HepG2 (cell line): ENCODE data around the gene ANKRD11. TPM values are rescaled to one million over a fixed set of nuclear protein-coding genes. Genes with fewer than 3 reads are reported as not detected.

Experiments used
- AHR ChIP-seq: IDR thresholded peaks from 2 replicates; pipeline ENCODE4 v1.6.1; 2018; ENCODE audit warnings: missing genetic modification reagents, missing compliant biosample characterization
- FOXC1 ChIP-seq: sonication (generic); formaldehyde crosslinking; IDR thresholded peaks from 2 replicates; pipeline ENCODE4 v1.8.0; 2022; ENCODE audit warnings: mild to moderate bottlenecking, missing genetic modification reagents, borderline replicate concordance
- MXI1 ChIP-seq: IDR thresholded peaks from 3 replicates; pipeline ENCODE4 v1.6.1; 2012; ENCODE audit warnings: low read depth, low read length, inconsistent platforms, borderline replicate concordance
- RNF2 ChIP-seq: fragments of 450-650 bp; conservative IDR thresholded peaks from 2 replicates; pipeline ENCODE4 v1.6.1; 2016; ENCODE audit warnings: low read depth
- TMF1 ChIP-seq: sonication (generic); formaldehyde crosslinking; IDR thresholded peaks from 2 replicates; pipeline ENCODE4 v1.8.1; 2022; ENCODE audit warnings: low read depth, missing genetic modification reagents
- XRCC5 ChIP-seq: fragments of 200-400 bp; formaldehyde crosslinking; optimal IDR thresholded peaks from 2 replicates; pipeline ENCODE3; 2017; ENCODE audit warnings: mild to moderate bottlenecking, low read length
- YEATS4 ChIP-seq: sonication (generic); formaldehyde crosslinking; IDR thresholded peaks from 2 replicates; pipeline ENCODE4 v1.4.0; 2020; ENCODE audit warnings: missing genetic modification reagents, borderline replicate concordance
- ZMYM3 ChIP-seq: sonication (generic); formaldehyde crosslinking; IDR thresholded peaks from 2 replicates; pipeline ENCODE4 v1.5.1; 2020; ENCODE audit warnings: mild to moderate bottlenecking, missing genetic modification reagents
- ZNF441 ChIP-seq: sonication (generic); formaldehyde crosslinking; IDR thresholded peaks from 2 replicates; pipeline ENCODE4 v1.7.0; 2021; ENCODE audit warnings: missing genetic modification reagents, borderline replicate concordance
- ZNF629 ChIP-seq: sonication (generic); formaldehyde crosslinking; conservative IDR thresholded peaks from 2 replicates; pipeline ENCODE4 v1.5.0; 2020; ENCODE audit warnings: missing genetic modification reagents
- ZNF772 ChIP-seq: sonication (generic); formaldehyde crosslinking; IDR thresholded peaks from 2 replicates; pipeline ENCODE4 v1.5.0; 2020; ENCODE audit warnings: mild to moderate bottlenecking, missing genetic modification reagents
- ZNF879 ChIP-seq: sonication (generic); formaldehyde crosslinking; IDR thresholded peaks from 2 replicates; pipeline ENCODE4 v1.8.1; 2023; ENCODE audit warnings: missing genetic modification reagents
- polyA plus RNA-seq, 8 experiments: library from polyadenylated mRNA; depleted of rRNA in 3 of 8; stranded (reverse) in 7 of 8; unstranded in 1 of 8; fragments of >200 nt; fragmentation: Illumina TruSeq in 4 of 8; extraction: Trizol in 4 of 8; gene quantifications; 2 replicates each; pipeline versions ENCODE4 v1.2.1 to v1.2.3, GENCODE V29; 2011 to 2016; ENCODE audit warnings: low read depth in 4 of 8, missing spikeins in 1 of 8, mixed read lengths in 1 of 8; ENCODE audit not compliant: insufficient read depth in 1 of 8
- total RNA-seq, 5 experiments: library from RNA; depleted of rRNA; stranded (reverse); fragments of >200 nt; fragmentation: Illumina TruSeq; extraction: Trizol; gene quantifications; 2 replicates each; pipeline ENCODE4 v1.2.3, GENCODE V29; 2016; ENCODE audit warnings: low read depth in 1 of 5
- TF ChIP-seq, protein P1 (sequence below): sonication (generic); formaldehyde crosslinking; IDR thresholded peaks from 2 replicates; pipeline ENCODE4 v1.4.0; 2020; ENCODE audit warnings: missing genetic modification reagents, borderline replicate concordance
- TF ChIP-seq, protein P2 (sequence below): sonication (generic); formaldehyde crosslinking; IDR thresholded peaks from 2 replicates; pipeline ENCODE4 v1.4.0; 2020; ENCODE audit warnings: mild to moderate bottlenecking, missing genetic modification reagents
- TF ChIP-seq, protein P3 (sequence below): sonication (generic); formaldehyde crosslinking; conservative IDR thresholded peaks from 2 replicates; pipeline ENCODE4 v1.4.0; 2020; ENCODE audit warnings: mild to moderate bottlenecking, missing genetic modification reagents, moderate library complexity

ANKRD11 gene
- total and polyA plus RNA-seq, 2 of the 13 experiments (the other 11 are each of a cell fraction or from before 2014, with no cell fraction given) = 21.4 to 38.4 TPM

DNA sequence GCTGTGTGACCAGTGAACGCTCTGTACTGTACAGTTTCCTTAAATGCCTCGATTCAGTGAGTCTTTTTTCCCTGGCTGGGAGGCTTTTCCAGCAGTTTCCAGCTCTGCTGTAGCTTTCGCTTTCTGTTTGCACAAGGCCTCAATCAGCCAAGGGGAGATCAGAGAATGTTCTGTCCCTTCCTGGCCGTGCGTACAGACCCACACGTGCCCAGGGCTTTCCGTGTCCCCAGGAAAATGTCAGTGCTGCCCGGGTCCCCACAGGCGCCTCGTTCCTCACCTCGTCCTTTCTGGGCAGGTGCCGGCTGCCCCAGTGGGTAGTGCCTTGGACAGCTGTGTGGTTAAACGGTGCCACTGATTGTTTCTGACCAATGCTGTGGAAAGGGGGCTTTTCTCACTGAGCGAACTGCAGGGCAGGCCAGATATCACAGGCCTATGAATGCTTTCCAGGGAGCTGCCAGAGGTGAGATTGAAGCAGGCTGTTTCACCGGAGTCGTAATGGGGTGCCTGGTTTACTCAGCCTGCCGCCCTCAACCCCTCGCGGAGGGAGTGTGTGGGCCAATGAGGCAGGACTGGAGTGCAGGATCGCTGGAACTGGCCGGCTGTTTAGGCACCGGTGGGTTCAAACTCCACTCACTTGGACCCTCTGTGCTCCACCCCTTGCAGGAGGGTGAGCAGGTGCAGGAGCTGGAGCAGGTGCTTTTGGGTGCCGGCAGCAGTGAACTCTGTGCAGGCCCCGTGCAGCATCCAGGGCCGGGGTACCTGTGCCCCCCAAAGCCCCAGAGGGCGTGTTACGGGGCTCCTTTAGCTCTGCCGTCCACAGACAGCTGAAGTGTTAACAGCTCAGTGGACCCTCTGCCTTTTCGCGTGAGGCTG, 228.4 kb downstream of the ANKRD11 start (continued):
- 0 out of 2 replicates have a peak, but pooled peaks have one; percentile 1 for TF ChIP-seq ZNF629 (CRISPR knock-in tag)
- TF ChIP-seq ZNF441 = peak; percentile 69; the same call in 1 of the 2 replicates
- peak; percentile 76 for TF ChIP-seq FOXC1 (CRISPR knock-in tag)
- peak; percentile 35; the same call in 1 of the 3 replicates for TF ChIP-seq MXI1
- peak; percentile 46 for TF ChIP-seq XRCC5
- TF ChIP-seq, protein P1, sequence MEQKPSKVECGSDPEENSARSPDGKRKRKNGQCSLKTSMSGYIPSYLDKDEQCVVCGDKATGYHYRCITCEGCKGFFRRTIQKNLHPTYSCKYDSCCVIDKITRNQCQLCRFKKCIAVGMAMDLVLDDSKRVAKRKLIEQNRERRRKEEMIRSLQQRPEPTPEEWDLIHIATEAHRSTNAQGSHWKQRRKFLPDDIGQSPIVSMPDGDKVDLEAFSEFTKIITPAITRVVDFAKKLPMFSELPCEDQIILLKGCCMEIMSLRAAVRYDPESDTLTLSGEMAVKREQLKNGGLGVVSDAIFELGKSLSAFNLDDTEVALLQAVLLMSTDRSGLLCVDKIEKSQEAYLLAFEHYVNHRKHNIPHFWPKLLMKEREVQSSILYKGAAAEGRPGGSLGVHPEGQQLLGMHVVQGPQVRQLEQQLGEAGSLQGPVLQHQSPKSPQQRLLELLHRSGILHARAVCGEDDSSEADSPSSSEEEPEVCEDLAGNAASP (CRISPR knock-in tag) = peak; percentile 42; the same call in 1 of the 2 replicates
- TF ChIP-seq, protein P2, sequence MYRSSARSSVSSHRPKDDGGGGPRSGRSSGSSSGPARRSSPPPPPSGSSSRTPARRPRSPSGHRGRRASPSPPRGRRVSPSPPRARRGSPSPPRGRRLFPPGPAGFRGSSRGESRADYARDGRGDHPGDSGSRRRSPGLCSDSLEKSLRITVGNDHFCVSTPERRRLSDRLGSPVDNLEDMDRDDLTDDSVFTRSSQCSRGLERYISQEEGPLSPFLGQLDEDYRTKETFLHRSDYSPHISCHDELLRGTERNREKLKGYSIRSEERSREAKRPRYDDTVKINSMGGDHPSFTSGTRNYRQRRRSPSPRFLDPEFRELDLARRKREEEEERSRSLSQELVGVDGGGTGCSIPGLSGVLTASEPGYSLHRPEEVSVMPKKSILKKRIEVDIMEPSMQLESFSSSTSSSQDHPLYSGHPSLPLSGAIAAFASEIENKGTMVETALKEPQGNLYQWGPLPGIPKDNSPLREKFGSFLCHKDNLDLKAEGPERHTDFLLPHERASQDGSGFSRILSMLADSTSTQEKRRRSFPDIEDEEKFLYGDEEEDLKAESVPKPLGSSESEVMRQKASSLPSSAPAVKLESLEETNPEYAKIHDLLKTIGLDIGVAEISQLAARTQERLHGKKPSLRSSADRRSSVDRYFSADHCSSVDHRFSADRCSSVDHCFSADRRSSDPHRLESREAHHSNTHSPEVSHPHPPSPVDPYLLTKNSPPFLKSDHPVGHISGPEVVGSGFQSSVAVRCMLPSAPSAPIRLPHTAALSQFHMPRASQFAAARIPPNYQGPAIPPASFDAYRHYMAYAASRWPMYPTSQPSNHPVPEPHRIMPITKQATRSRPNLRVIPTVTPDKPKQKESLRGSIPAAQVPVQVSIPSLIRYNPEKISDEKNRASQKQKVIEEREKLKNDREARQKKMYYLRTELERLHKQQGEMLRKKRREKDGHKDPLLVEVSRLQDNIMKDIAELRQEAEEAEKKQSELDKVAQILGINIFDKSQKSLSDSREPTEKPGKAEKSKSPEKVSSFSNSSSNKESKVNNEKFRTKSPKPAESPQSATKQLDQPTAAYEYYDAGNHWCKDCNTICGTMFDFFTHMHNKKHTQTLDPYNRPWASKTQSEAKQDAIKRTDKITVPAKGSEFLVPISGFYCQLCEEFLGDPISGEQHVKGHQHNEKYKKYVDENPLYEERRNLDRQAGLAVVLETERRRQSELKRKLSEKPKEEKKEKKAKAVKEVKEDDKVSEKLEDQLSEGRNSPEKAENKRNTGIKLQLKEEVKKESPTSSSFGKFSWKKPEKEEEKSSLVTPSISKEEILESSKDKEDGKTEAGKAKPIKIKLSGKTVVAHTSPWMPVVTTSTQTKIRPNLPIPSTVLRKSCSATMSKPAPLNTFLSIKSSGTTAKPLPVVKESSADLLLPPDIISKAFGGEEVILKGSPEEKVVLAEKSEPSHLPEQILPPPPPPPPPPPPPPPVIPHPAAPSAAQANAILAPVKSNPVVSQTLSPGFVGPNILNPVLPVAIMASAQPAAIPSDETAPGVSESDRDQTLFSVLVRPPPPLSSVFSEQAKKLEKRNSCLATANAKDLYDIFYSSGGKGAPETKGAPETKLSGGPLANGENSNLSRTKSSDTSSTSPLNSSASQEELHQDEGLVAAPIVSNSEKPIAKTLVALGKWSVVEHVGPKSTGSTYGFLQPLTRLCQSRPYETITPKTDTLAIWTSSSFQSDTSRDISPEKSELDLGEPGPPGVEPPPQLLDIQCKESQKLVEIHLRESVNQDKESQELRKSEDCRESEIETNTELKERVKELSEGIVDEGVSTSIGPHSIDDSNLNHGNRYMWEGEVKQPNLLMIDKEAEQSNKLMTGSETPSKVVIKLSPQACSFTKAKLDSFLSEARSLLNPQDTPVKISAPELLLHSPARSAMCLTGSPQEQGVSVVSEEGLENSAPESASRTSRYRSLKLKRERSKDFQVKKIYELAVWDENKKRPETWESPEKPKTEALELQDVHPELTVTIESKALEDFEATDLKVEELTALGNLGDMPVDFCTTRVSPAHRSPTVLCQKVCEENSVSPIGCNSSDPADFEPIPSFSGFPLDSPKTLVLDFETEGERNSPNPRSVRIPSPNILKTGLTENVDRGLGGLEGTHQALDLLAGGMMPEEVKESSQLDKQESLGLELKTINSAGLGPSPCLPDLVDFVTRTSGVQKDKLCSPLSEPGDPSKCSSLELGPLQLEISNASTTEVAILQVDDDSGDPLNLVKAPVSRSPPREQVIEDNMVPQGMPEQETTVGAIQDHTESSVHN = no peak
- TF ChIP-seq ZNF772 = peak; percentile 47; the same call in 1 of the 2 replicates
- TF ChIP-seq AHR (CRISPR knock-in tag) = 0 out of 2 replicates have a peak, but pooled peaks have one; percentile 49
- TF ChIP-seq TMF1 = 0 out of 2 replicates have a peak, but pooled peaks have one; percentile 53
- TF ChIP-seq ZMYM3 = peak; percentile 74
- TF ChIP-seq, protein P3, sequence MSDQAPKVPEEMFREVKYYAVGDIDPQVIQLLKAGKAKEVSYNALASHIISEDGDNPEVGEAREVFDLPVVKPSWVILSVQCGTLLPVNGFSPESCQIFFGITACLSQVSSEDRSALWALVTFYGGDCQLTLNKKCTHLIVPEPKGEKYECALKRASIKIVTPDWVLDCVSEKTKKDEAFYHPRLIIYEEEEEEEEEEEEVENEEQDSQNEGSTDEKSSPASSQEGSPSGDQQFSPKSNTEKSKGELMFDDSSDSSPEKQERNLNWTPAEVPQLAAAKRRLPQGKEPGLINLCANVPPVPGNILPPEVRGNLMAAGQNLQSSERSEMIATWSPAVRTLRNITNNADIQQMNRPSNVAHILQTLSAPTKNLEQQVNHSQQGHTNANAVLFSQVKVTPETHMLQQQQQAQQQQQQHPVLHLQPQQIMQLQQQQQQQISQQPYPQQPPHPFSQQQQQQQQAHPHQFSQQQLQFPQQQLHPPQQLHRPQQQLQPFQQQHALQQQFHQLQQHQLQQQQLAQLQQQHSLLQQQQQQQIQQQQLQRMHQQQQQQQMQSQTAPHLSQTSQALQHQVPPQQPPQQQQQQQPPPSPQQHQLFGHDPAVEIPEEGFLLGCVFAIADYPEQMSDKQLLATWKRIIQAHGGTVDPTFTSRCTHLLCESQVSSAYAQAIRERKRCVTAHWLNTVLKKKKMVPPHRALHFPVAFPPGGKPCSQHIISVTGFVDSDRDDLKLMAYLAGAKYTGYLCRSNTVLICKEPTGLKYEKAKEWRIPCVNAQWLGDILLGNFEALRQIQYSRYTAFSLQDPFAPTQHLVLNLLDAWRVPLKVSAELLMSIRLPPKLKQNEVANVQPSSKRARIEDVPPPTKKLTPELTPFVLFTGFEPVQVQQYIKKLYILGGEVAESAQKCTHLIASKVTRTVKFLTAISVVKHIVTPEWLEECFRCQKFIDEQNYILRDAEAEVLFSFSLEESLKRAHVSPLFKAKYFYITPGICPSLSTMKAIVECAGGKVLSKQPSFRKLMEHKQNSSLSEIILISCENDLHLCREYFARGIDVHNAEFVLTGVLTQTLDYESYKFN (CRISPR knock-in tag) = peak; percentile 72
- TF ChIP-seq RNF2 = 0 out of 2 replicates have a peak, but pooled peaks have one; percentile 68
- TF ChIP-seq YEATS4 = no peak
- TF ChIP-seq ZNF879 (CRISPR knock-in tag) = peak; percentile 8; the same call in 1 of the 2 replicates
